CD4-positive, alpha-beta T cell treated with Interleukin-10 for 1 hour (primary cell): ENCODE measurements around the gene TRIM49B.
"Not testable (repeated sequence)": the region's sequence is repeated elsewhere in the genome, so short reads cannot be mapped to it uniquely, and the experiment has no call there.

Experiments
- DNase-seq: peaks from one replicate; pipeline ENCODE4 v3.0.0-alpha.2; 2020

The TRIM49B gene, protein sequence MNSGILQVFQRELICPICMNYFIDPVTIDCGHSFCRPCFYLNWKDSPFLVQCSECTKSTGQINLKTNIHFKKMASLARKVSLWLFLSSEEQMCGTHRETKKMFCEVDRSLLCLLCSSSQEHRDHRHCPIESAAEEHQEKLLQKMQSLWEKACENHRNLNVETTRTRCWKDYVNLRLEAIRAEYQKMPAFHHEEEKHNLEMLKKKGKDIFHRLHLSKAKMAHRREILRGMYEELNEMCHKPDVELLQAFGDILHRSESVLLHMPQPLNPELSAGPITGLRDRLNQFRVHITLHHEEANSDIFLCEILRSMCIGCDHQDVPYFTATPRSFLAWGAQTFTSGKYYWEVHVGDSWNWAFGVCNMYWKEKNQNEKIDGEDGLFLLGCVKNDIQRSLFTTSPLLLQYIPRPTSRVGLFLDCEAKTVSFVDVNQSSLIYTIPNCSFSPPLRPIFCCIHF

DNA sequence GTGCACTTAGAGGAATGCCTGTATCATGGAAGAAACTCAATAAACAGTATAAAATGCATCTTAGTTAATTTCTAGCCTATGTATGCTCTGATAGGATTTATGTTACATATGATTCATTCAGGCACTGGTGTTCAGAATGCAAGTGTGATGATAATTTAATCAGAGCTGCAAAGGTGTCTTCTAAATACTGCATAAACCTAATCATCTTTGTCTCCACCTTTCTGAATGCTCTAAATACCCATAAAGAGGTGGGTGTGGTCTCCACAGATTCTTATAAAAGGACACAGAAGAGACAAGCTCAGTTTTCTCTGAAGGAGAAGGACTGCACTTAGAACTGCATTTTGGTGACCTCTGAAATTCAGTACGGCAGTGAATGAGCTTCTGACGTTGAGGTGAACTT, at the start of gene TRIM49B:
Gene TRIM49B (plus strand): TSS at position 301 of the 400 bp plus-strand sequence. CDS start 2,777 bp downstream, outside the sequence.
- DNase-seq = not testable (repeated sequence)

GRCh38 chr11:48983785-48984184, 44.8 kb upstream of the TRIM49B start, which contains the start of gene TRIM51G:
TRIM51G (minus strand) TSS chr11:48983885; CDS start chr11:48981695, 2,190 bp downstream.
- DNase-seq = not testable (repeated sequence)

GRCh38 chr11:49048229-49048628, 19.6 kb downstream of the TRIM49B start:
- not testable (repeated sequence) for DNase-seq

GRCh38 chr11:49049821-49050220, 21.2 kb downstream of the TRIM49B start:
- DNase-seq = not testable (repeated sequence)

GRCh38 chr11:49059012-49059411, 30.4 kb downstream of the TRIM49B start, which contains the start of gene TRIM64C:
TRIM64C (minus strand) TSS chr11:49059112; CDS start chr11:49059112, 0 bp downstream.
- DNase-seq = not testable (repeated sequence)

- not testable (repeated sequence) for DNase-seq
Measured at GRCh38 chr11:49069897-49070296, 41.3 kb downstream of the TRIM49B start.
